K562 (cell line): Measurements from ENCODE around the gene ACTR3. TPM values are rescaled to one million over a fixed set of nuclear protein-coding genes. Genes with fewer than 3 reads are reported as not detected.

Experiments used
- ATAC-seq: fragments of 200-7000 bp; cut with Tn5 transposase; 3 replicates; pipeline ENCODE4 v1.9.1; 2020; ENCODE audit warnings: moderate library complexity
- BruUV-seq: library from RNA; stranded (reverse); fragments of 400-500 nt; replicated peaks from 2 replicates; lab custom pipeline; 2021; lab: Mats Ljungman, UMichigan
- CTCF ChIA-PET: fragments of 300-600 bp; formaldehyde crosslinking; extraction: SDS; loops from one replicate; lab custom pipeline; 2021; ENCODE audit warnings: low intra/inter-chr PET ratio; lab: Yijun Ruan, JAX
- POLR2A ChIA-PET: fragments of 300-600, 350-650 bp; sonication (Branson Sonifier 250); formaldehyde crosslinking; extraction: SDS; loops from one replicate; lab custom pipeline; 2021; ENCODE audit warnings: antibody characterized with exemption, inconsistent platforms; lab: Yijun Ruan, JAX
- DNase-seq, 4 experiments: peaks; one replicate each; pipeline versions ENCODE4 v3.0.0 to v3.0.0-alpha.2; 2011 to 2018; ENCODE audit warnings: low spot score in 3 of 4, mixed read lengths in 3 of 4; ENCODE audit errors: extremely low read depth in 1 of 4
- FAIRE-seq: peaks from 2 replicates; lab custom pipeline; 2011; peaks lifted over from hg19 to GRCh38; lab: Jason Lieb, UNC
- H2AFZ ChIP-seq: 2 replicates; pipeline ENCODE4 v1.6.0; 2011; ENCODE audit warnings: low read depth, low read length, control low read depth, inconsistent platforms
- H3K27ac ChIP-seq: fragments of 200-600 bp; 3 replicates; pipeline ENCODE4 v1.8.0; 2011; ENCODE audit warnings: low read depth, mild to moderate bottlenecking, control low read depth, inconsistent platforms, low read length, moderate library complexity, mixed read lengths; ENCODE audit errors: extremely low read depth
- H3K27me3 ChIP-seq, 2 experiments: fragments of 300-600 bp in 1 of 2; 2 replicates in 1 of 2; 3 replicates in 1 of 2; pipeline versions ENCODE4 v1.6.0 to v1.8.0; 2011; ENCODE audit warnings: inconsistent platforms in 2 of 2, low read length in 2 of 2, mild to moderate bottlenecking in 1 of 2, mixed read lengths in 1 of 2, moderate library complexity in 1 of 2; ENCODE audit not compliant: control insufficient read depth in 2 of 2, insufficient read depth in 2 of 2
- H3K36me3 ChIP-seq: fragments of 300-600 bp; 3 replicates; pipeline ENCODE4 v1.8.0; 2011; ENCODE audit warnings: mild to moderate bottlenecking, low read length, inconsistent platforms; ENCODE audit not compliant: control insufficient read depth, insufficient read depth
- H3K4me1 ChIP-seq, 2 experiments: fragments of 200-600 bp in 1 of 2; replicated peaks in 1 of 2; 2 replicates in 1 of 2; 3 replicates in 1 of 2; pipeline versions ENCODE4 v1.5.1 to v1.8.0; 2011; ENCODE audit warnings: inconsistent platforms in 2 of 2, low read length in 2 of 2, mild to moderate bottlenecking in 1 of 2, mixed read lengths in 1 of 2, moderate library complexity in 1 of 2; ENCODE audit not compliant: control insufficient read depth in 2 of 2, insufficient read depth in 2 of 2
- H3K4me2 ChIP-seq: 2 replicates; pipeline ENCODE4 v1.6.1; 2011; ENCODE audit warnings: low read length, control low read depth, inconsistent platforms, mixed read lengths; ENCODE audit not compliant: insufficient read depth
- H3K4me3 ChIP-seq: fragments of 200-600 bp; sonication (generic), shearing (Covaris generic); 2 replicates; pipeline ENCODE4 v1.5.1; 2016; ENCODE audit warnings: control low read depth, inconsistent platforms
- H3K79me2 ChIP-seq: fragments of 200-600 bp; 3 replicates; pipeline ENCODE4 v1.8.0; 2011; ENCODE audit warnings: low read length, inconsistent platforms; ENCODE audit not compliant: control insufficient read depth, insufficient read depth
- H3K9ac ChIP-seq, 2 experiments: 2 replicates each; pipeline versions ENCODE4 v1.6.0 to v1.6.1; 2011; ENCODE audit warnings: low read depth in 2 of 2, low read length in 2 of 2, control low read depth in 1 of 2, inconsistent platforms in 1 of 2, mild to moderate bottlenecking in 1 of 2, mixed read lengths in 1 of 2; ENCODE audit not compliant: insufficient read depth in 1 of 2
- H3K9me1 ChIP-seq: one replicate; pipeline ENCODE4 v1.6.0; 2011; ENCODE audit warnings: inconsistent platforms, mild to moderate bottlenecking, low read length, moderate library complexity; ENCODE audit not compliant: control insufficient read depth, insufficient read depth
- H3K9me3 ChIP-seq: replicated peaks from 2 replicates; pipeline ENCODE4 v1.5.1; 2011; ENCODE audit warnings: low read depth, low read length, inconsistent platforms; ENCODE audit not compliant: control insufficient read depth, insufficient read depth
- H4K20me1 ChIP-seq: replicated peaks from 2 replicates; pipeline ENCODE4 v1.6.1; 2011; ENCODE audit warnings: low read length, inconsistent platforms, mixed read lengths; ENCODE audit not compliant: control insufficient read depth, insufficient read depth
- ASH1L ChIP-seq: fragments of 450-650 bp; IDR thresholded peaks from 2 replicates; pipeline ENCODE4 v1.6.1; 2018; ENCODE audit warnings: borderline replicate concordance, mild to moderate bottlenecking, low read depth; ENCODE audit not compliant: partially characterized antibody
- DACH1 ChIP-seq: fragments of 450-650 bp; IDR thresholded peaks from 2 replicates; pipeline ENCODE4 v1.6.1; 2018; ENCODE audit not compliant: partially characterized antibody
- EZH2 ChIP-seq: IDR thresholded peaks from 2 replicates; pipeline ENCODE4 v1.6.1; 2012; ENCODE audit warnings: low read depth, mild to moderate bottlenecking, inconsistent platforms, low read length, borderline replicate concordance
- GATAD2A ChIP-seq: fragments of 450-650 bp; IDR thresholded peaks from 2 replicates; pipeline ENCODE4 v1.6.1; 2017
- MED1 ChIP-seq: sonication (generic); formaldehyde crosslinking; IDR thresholded peaks from 2 replicates; pipeline ENCODE4 v1.8.1; 2023; ENCODE audit warnings: missing genetic modification reagents, borderline replicate concordance
- MNT ChIP-seq, 2 experiments: fragments of 450-650 bp; conservative IDR thresholded peaks; 2 replicates each; pipeline ENCODE4 v1.6.1; 2017; ENCODE audit warnings: mild to moderate bottlenecking in 2 of 2, moderate library complexity in 2 of 2
- NR4A1 ChIP-seq, 2 experiments: fragments of 250-450 bp in 1 of 2; fragments of 450-650 bp in 1 of 2; sonication (Bioruptor Pico) in 1 of 2; IDR thresholded peaks; 2 replicates each; pipeline versions ENCODE4 v1.4.0 to v1.6.1; 2016 to 2020; ENCODE audit warnings: mild to moderate bottlenecking in 2 of 2, missing compliant biosample characterization in 1 of 2, missing genetic modification characterization in 1 of 2, moderate library complexity in 1 of 2
- PKNOX1 ChIP-seq: fragments of 450-650 bp; IDR thresholded peaks from 2 replicates; pipeline ENCODE4 v1.6.1; 2016
- RBFOX2 ChIP-seq: fragments of 200-400 bp; formaldehyde crosslinking; IDR thresholded peaks from 2 replicates; pipeline ENCODE4 v1.6.1; 2017; ENCODE audit warnings: low read depth, mild to moderate bottlenecking, low read length, moderate library complexity
- RBM15 ChIP-seq: fragments of 200-400 bp; formaldehyde crosslinking; IDR thresholded peaks from 2 replicates; pipeline ENCODE4 v1.6.1; 2018; ENCODE audit warnings: mild to moderate bottlenecking, low read length, moderate library complexity; ENCODE audit not compliant: insufficient read depth
- TAF9B ChIP-seq: fragments of 450-650 bp; IDR thresholded peaks from 2 replicates; pipeline ENCODE4 v1.6.1; 2018; ENCODE audit warnings: mild to moderate bottlenecking; ENCODE audit not compliant: partially characterized antibody
- ZNF23 ChIP-seq: fragments of 250-450 bp; sonication (Bioruptor Pico); IDR thresholded peaks from 2 replicates; pipeline ENCODE4 v1.4.0; 2020; ENCODE audit warnings: mild to moderate bottlenecking
- WGBS: fragments of 100-300 bp; shearing (Covaris generic); methylation state at CpG from one replicate; pipeline ENCODE4 v1.1.6; 2016; ENCODE audit warnings: low coverage, mixed read lengths; ENCODE audit not compliant: insufficient coverage; ENCODE audit errors: missing lambda C conversion rate; 5-methylcytosine and 5-hydroxymethylcytosine counted together
- in situ Hi-C: fragments of 300-500 bp; cut with MboI; formaldehyde crosslinking; loops from 4 replicates; pipeline ENCODE4 v1.15.0; 2018; ENCODE audit warnings: inconsistent platforms, mixed read lengths
- intact Hi-C: fragments of 100-400 bp; cut with micrococcal nuclease; formaldehyde crosslinking; loops from 2 replicates; pipeline ENCODE4 v1.14.2; 2022
- polyA plus RNA-seq, 8 experiments: library from polyadenylated mRNA; depleted of rRNA in 4 of 8; stranded (reverse) in 5 of 8; unstranded in 3 of 8; fragments of >200 nt; fragmentation: Nextera tagmentation in 2 of 8; fragmentation: Illumina TruSeq in 1 of 8; extraction: Ambion mirVana in 2 of 8; extraction: Trizol in 1 of 8; gene quantifications; 2 replicates each; pipeline versions ENCODE4 v1.2.1 to v1.2.3, GENCODE V29; 2011 to 2014; ENCODE audit warnings: inconsistent platforms in 1 of 8, missing spikeins in 1 of 8
- total RNA-seq, 7 experiments: library from RNA; depleted of rRNA in 6 of 7; stranded (reverse); fragments of >200 nt in 6 of 7; fragmentation: Illumina TruSeq in 2 of 7; extraction: Trizol in 2 of 7; gene quantifications; 2 replicates each; pipeline versions ENCODE4 v1.2.1 to v1.2.3, GENCODE V29; 2011 to 2021; ENCODE audit warnings: low replicate concordance in 1 of 7
- TF ChIP-seq, protein P1 (sequence below): fragments of 250-450 bp; sonication (Bioruptor Pico); IDR thresholded peaks from 2 replicates; pipeline ENCODE4 v1.8.0; 2021; ENCODE audit warnings: moderate library complexity, mild to moderate bottlenecking, inconsistent platforms
- TF ChIP-seq, protein P2 (sequence below): fragments of 250-450 bp; sonication (Bioruptor Pico); IDR thresholded peaks from 2 replicates; pipeline ENCODE4 v1.5.1; 2021; ENCODE audit warnings: mild to moderate bottlenecking

Gene ACTR3
- total and polyA plus RNA-seq, 9 of the 15 experiments (the other 6 are each of a cell fraction or from before 2014, with no cell fraction given): 49.0 to 354 (median 249) TPM

DNA sequence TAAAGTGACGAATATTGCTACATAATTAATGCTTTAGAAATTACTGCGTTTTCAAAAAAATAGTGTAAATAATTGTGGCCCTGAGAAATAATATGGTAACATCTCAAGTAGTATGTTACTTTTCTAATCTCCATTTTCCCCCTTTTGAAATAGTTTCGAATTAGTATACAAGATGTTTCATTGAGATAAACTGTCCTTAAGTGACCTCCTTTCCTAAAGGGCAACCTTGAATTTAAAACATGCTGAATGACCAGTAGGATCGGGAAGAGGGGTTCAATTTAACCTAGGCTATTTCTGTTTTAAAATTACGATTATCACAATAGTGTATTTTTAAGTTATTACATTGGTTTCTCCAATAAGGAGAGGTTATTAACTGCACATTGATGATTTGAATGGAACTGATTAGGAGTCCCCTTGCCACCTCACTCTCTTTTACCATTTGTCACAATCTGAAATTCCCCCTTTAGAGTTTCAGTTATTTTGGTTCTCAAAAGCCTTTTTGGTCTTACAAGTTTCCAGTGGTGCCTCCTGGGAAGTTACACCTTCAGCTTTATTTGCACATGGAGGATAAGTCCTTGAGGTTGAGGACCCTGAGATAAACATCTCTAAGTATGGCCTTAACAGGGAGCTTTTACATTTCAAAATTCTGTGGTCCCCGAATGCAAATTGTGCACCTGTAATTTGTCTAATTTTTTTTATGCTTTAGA, 2.3 kb downstream of the ACTR3 start:
- Histone ChIP-seq H4K20me1 (peaks cover 21% of the 10 kb centered on the region), H3K27me3 (no peaks in the 10 kb centered on the region), H3K4me1 (peaks cover 19 to 36% of the 10 kb centered on the region in 2 experiments), H3K9ac (peak overlapping the region in 1 of 2 experiments; percentile 92; a peak in 3 of 4 replicates), H2AFZ (no peak overlapping the region), H3K9me1 (no peaks in the 10 kb centered on the region), H3K4me3 (peak overlapping the region; percentile 86), H3K36me3 (peaks cover 20% of the 10 kb centered on the region; the same call in 1 of the 3 replicates), H3K27ac (peak overlapping the region; percentile 92), H3K79me2 (peaks cover 91% of the 10 kb centered on the region), H3K4me2 (peak overlapping the region; percentile 74), H3K9me3 (no peaks in the 10 kb centered on the region)
- in situ Hi-C loops: no loop called here
- no TSS peak for BruUV-seq
- DNase-seq (peak in 1 of 4 experiments; percentile 35), ATAC-seq (no peak), FAIRE-seq (no peak)
- whole genome bisulfite sequencing: 2% methylated on average over 6 of the region's 6 CpGs
- POLR2A ChIA-PET: interaction anchor here (0.7 to 6.4 kb wide), 8 partner anchors 9 to 136 kb away, joined by 3 to 39 read pairs (median 6); partner anchors contain the start of gene SLC35F5
- CTCF ChIA-PET: interaction anchor here (0.6 kb wide), 1 partner anchor 172 kb away, joined by 5 read pairs; no protein-coding TSS in a partner anchor
- intact Hi-C loops: loop anchor here (2.0 to 5.0 kb wide), 3 partner anchors 17 to 71 kb away; no protein-coding TSS in a partner anchor
- 0 out of 2 replicates have a peak, but pooled peaks have one; percentile 27 for TF ChIP-seq GATAD2A
- peak; percentile 21 for TF ChIP-seq DACH1
- no peak for TF ChIP-seq ZNF23 (CRISPR knock-in tag)
- 0 out of 4 replicates have a peak, but pooled peaks of 1 of the 2 experiments have one; percentile 14 for TF ChIP-seq MNT (conservative IDR thresholded peaks at IDR 0.05)
- TF ChIP-seq MED1 (CRISPR knock-in tag): no peak
- no peak for TF ChIP-seq NR4A1 (CRISPR knock-in tag; IDR thresholded peaks at IDR 0.05)
- TF ChIP-seq NR4A1 (tag; IDR thresholded peaks at IDR 0.05): 0 out of 2 replicates have a peak, but pooled peaks have one; percentile 47
- TF ChIP-seq ASH1L: peak; percentile 1
- TF ChIP-seq PKNOX1: 0 out of 2 replicates have a peak, but pooled peaks have one; percentile 5
- TF ChIP-seq, protein P1, sequence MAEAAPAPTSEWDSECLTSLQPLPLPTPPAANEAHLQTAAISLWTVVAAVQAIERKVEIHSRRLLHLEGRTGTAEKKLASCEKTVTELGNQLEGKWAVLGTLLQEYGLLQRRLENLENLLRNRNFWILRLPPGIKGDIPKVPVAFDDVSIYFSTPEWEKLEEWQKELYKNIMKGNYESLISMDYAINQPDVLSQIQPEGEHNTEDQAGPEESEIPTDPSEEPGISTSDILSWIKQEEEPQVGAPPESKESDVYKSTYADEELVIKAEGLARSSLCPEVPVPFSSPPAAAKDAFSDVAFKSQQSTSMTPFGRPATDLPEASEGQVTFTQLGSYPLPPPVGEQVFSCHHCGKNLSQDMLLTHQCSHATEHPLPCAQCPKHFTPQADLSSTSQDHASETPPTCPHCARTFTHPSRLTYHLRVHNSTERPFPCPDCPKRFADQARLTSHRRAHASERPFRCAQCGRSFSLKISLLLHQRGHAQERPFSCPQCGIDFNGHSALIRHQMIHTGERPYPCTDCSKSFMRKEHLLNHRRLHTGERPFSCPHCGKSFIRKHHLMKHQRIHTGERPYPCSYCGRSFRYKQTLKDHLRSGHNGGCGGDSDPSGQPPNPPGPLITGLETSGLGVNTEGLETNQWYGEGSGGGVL (CRISPR knock-in tag): no peak
- TF ChIP-seq, protein P2, sequence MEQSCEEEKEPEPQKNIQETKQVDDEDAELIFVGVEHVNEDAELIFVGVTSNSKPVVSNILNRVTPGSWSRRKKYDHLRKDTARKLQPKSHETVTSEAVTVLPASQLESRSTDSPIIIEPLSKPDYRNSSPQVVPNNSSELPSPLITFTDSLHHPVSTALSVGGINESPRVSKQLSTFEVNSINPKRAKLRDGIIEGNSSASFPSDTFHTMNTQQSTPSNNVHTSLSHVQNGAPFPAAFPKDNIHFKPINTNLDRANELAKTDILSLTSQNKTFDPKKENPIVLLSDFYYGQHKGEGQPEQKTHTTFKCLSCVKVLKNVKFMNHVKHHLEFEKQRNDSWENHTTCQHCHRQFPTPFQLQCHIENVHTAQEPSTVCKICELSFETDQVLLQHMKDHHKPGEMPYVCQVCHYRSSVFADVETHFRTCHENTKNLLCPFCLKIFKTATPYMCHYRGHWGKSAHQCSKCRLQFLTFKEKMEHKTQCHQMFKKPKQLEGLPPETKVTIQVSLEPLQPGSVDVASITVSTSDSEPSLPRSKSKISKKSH: no peak
- peak; percentile 28; the same call in 1 of the 2 replicates for TF ChIP-seq RBFOX2
- no peak for TF ChIP-seq EZH2
- peak; percentile 5 for TF ChIP-seq TAF9B
- no peak for TF ChIP-seq RBM15
